SK-N-SH (cell line): ENCODE measurements around the gene VMAC. TPM values are rescaled to one million over a fixed set of nuclear protein-coding genes. Genes with fewer than 3 reads are reported as not detected.

Experiments used
- CTCF ChIA-PET: fragments of 300-600, 350-600 bp; formaldehyde crosslinking; extraction: SDS; loops from one replicate; lab custom pipeline; 2021; lab: Yijun Ruan, JAX
- POLR2A ChIA-PET: fragments of 350-600 bp; sonication (Branson Sonifier 250); formaldehyde crosslinking; extraction: SDS; loops from one replicate; lab custom pipeline; 2020; ENCODE audit warnings: antibody characterized with exemption, inconsistent platforms; lab: Yijun Ruan, JAX
- DNase-seq: peaks from one replicate; pipeline ENCODE4 v3.0.0; 2012
- H2AFZ ChIP-seq: fragments of 200-600 bp; sonication (generic); 2 replicates; pipeline ENCODE4 v1.8.1; 2016; ENCODE audit warnings: antibody characterized with exemption, mild to moderate bottlenecking, low read depth
- H3F3A ChIP-seq: fragments of 200-600 bp; sonication (generic); replicated peaks from 2 replicates; pipeline ENCODE3; 2016; ENCODE audit warnings: antibody characterized with exemption, mild to moderate bottlenecking; ENCODE audit not compliant: insufficient read depth
- H3K27ac ChIP-seq, 2 experiments: fragments of 200-500 bp in 1 of 2; fragments of 200-600 bp in 1 of 2; sonication (Bioruptor generic) in 1 of 2; sonication (generic), shearing (Covaris generic) in 1 of 2; 2 replicates each; pipeline versions ENCODE4 v1.5.1 to v1.6.1; 2014 to 2016; ENCODE audit warnings: low read depth in 2 of 2, inconsistent platforms in 1 of 2, low read length in 1 of 2, mild to moderate bottlenecking in 1 of 2, mixed read lengths in 1 of 2
- H3K27me3 ChIP-seq: fragments of 200-600 bp; sonication (generic), shearing (Covaris generic); 2 replicates; pipeline ENCODE4 v1.6.1; 2016; ENCODE audit warnings: mixed run types; ENCODE audit not compliant: insufficient read depth
- H3K36me3 ChIP-seq, 2 experiments: fragments of 200-500 bp in 1 of 2; fragments of 200-600 bp in 1 of 2; sonication (Bioruptor generic) in 1 of 2; sonication (generic) in 1 of 2; replicated peaks in 1 of 2; 2 replicates each; pipeline versions ENCODE3 to v1.5.1; 2014 to 2016; ENCODE audit warnings: low read length in 1 of 2, mild to moderate bottlenecking in 1 of 2; ENCODE audit not compliant: insufficient read depth in 2 of 2, control insufficient read depth in 1 of 2
- H3K4me1 ChIP-seq, 2 experiments: fragments of 200-500 bp in 1 of 2; fragments of 200-600 bp in 1 of 2; sonication (Bioruptor generic) in 1 of 2; sonication (generic), shearing (Covaris generic) in 1 of 2; 2 replicates each; pipeline versions ENCODE4 v1.5.1 to v1.6.1; 2014 to 2016; ENCODE audit warnings: low read depth in 1 of 2, low read length in 1 of 2, mixed run types in 1 of 2; ENCODE audit not compliant: insufficient read depth in 2 of 2, control insufficient read depth in 1 of 2
- H3K4me2 ChIP-seq: fragments of 200-600 bp; sonication (generic), shearing (Covaris generic); 2 replicates; pipeline ENCODE4 v1.6.1; 2017; ENCODE audit warnings: mixed run types
- H3K4me3 ChIP-seq, 2 experiments: fragments of 200-500 bp in 1 of 2; fragments of 200-600 bp in 1 of 2; sonication (Bioruptor generic) in 1 of 2; sonication (generic), shearing (Covaris generic) in 1 of 2; 2 replicates each; pipeline versions ENCODE4 v1.5.1 to v1.8.1; 2014 to 2016; ENCODE audit warnings: low read depth in 2 of 2, inconsistent platforms in 1 of 2, low read length in 1 of 2, mild to moderate bottlenecking in 1 of 2, mixed read lengths in 1 of 2, moderate library complexity in 1 of 2
- H3K79me2 ChIP-seq: fragments of 200-600 bp; sonication (generic); 2 replicates; pipeline ENCODE4 v1.8.1; 2017; ENCODE audit warnings: mild to moderate bottlenecking; ENCODE audit not compliant: insufficient read depth
- H3K9ac ChIP-seq: fragments of 200-600 bp; sonication (generic); 2 replicates; pipeline ENCODE4 v1.6.1; 2017; ENCODE audit warnings: mixed run types
- H3K9me2 ChIP-seq: fragments of 200-600 bp; sonication (generic); 2 replicates; pipeline ENCODE4 v1.6.1; 2017; ENCODE audit warnings: mixed run types
- H3K9me3 ChIP-seq: fragments of 200-600 bp; sonication (generic); 2 replicates; pipeline ENCODE4 v1.6.1; 2017; ENCODE audit warnings: mixed run types, mild to moderate bottlenecking, moderate library complexity
- H4K20me1 ChIP-seq: fragments of 200-600 bp; sonication (generic); 2 replicates; pipeline ENCODE4 v1.6.1; 2017; ENCODE audit warnings: mild to moderate bottlenecking, mixed run types; ENCODE audit not compliant: insufficient read depth
- CHD2 ChIP-seq: fragments of 150-350 bp; IDR thresholded peaks from 2 replicates; pipeline ENCODE4 v1.6.1; 2018; ENCODE audit warnings: low read length; ENCODE audit not compliant: partially characterized antibody
- EP300 ChIP-seq, 2 experiments: IDR thresholded peaks; 2 replicates each; pipeline versions ENCODE4 v1.4.0 to v1.6.1; 2012; ENCODE audit warnings: borderline replicate concordance in 1 of 2, low read depth in 1 of 2, low read length in 1 of 2
- EZH2phosphoT487 ChIP-seq: fragments of 200-600 bp; sonication (generic); IDR thresholded peaks from 2 replicates; pipeline ENCODE4 v1.6.1; 2017; ENCODE audit warnings: low read depth, mixed run types, mild to moderate bottlenecking, antibody characterized with exemption, moderate library complexity, borderline replicate concordance
- FOSL2 ChIP-seq: IDR thresholded peaks from 2 replicates; pipeline ENCODE4 v1.4.0; 2012; ENCODE audit warnings: low read depth, mild to moderate bottlenecking, moderate library complexity, borderline replicate concordance
- FOXM1 ChIP-seq: IDR thresholded peaks from 2 replicates; pipeline ENCODE4 v1.4.0; 2012; ENCODE audit warnings: low read depth, mild to moderate bottlenecking
- GATA2 ChIP-seq: sonication (generic); formaldehyde crosslinking; IDR thresholded peaks from 2 replicates; pipeline ENCODE4 v1.5.0; 2020; ENCODE audit warnings: mild to moderate bottlenecking, missing genetic modification reagents
- JUND ChIP-seq: IDR thresholded peaks from 2 replicates; pipeline ENCODE4 v1.4.0; 2012
- MXI1 ChIP-seq: IDR thresholded peaks from 2 replicates; pipeline ENCODE4 v1.6.1; 2012; ENCODE audit warnings: mild to moderate bottlenecking, low read depth, low read length, improper control_type of control experiment
- POLR2AphosphoS5 ChIP-seq: IDR thresholded peaks from 2 replicates; pipeline ENCODE4 v1.6.1; 2012; ENCODE audit warnings: low read depth, low read length
- RAD21 ChIP-seq: IDR thresholded peaks from 2 replicates; pipeline ENCODE4 v1.6.1; 2012; ENCODE audit warnings: mild to moderate bottlenecking, low read length
- RCOR1 ChIP-seq: fragments of 150-350 bp; IDR thresholded peaks from 2 replicates; pipeline ENCODE4 v1.6.1; 2017; ENCODE audit warnings: antibody characterized with exemption, low read length
- SMC3 ChIP-seq: IDR thresholded peaks from 2 replicates; pipeline ENCODE4 v1.6.1; 2012; ENCODE audit warnings: low read depth, low read length, improper control_type of control experiment
- TEAD4 ChIP-seq: IDR thresholded peaks from 2 replicates; pipeline ENCODE4 v1.4.0; 2012; ENCODE audit warnings: mild to moderate bottlenecking, borderline replicate concordance; ENCODE audit not compliant: insufficient read depth
- WGBS: methylation state at CpG from one replicate; pipeline ENCODE4 v1.1.6; 2017; ENCODE audit warnings: low lambda C conversion rate; 5-methylcytosine and 5-hydroxymethylcytosine counted together
- polyA plus RNA-seq, 3 experiments: library from polyadenylated mRNA; depleted of rRNA; stranded (reverse); fragments of >200 nt; gene quantifications; 2 replicates each; pipeline ENCODE4 v1.2.3, GENCODE V29; 2012
- TF ChIP-seq, protein P1 (sequence below): IDR thresholded peaks from 2 replicates; pipeline ENCODE4 v1.4.0; 2012; ENCODE audit warnings: low read depth
- TF ChIP-seq, protein P2 (sequence below): fragments of 150-350 bp; IDR thresholded peaks from 2 replicates; pipeline ENCODE4 v1.6.1; 2017; ENCODE audit warnings: antibody characterized with exemption, low read length, low read depth, borderline replicate concordance
- TF ChIP-seq, protein P3 (sequence below): IDR thresholded peaks from 2 replicates; pipeline ENCODE4 v1.6.1; 2012; ENCODE audit warnings: mild to moderate bottlenecking, low read depth, low read length, moderate library complexity
- TF ChIP-seq, protein P4 (sequence below): fragments of 150-350 bp; IDR thresholded peaks from 2 replicates; pipeline ENCODE4 v1.6.1; 2016; ENCODE audit warnings: mild to moderate bottlenecking, low read depth, low read length

Gene VMAC
- polyA plus RNA-seq, 1 of the 3 experiments (the other 2 are of a cell fraction) = 6.5 TPM

DNA sequence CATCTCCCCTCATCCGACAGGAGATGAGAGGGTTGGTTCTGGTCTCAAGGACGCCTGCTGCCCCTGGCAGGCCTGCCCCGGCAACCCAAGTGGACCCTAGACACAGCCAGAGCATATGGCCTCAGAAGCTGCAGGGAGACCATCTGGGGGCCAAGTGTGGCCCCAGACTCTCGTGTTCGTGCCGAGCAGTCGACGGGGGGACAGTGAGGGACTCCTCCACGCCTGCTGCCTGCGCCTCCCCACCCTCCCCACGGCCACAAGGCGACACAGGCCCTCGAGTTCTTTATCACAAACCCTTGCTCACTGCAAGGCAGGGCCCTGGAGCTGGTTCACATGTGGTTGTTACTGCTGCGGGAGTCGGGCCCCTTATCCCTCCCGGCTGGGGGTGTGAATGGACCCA is 18.7 kb downstream of the VMAC start:
- H3K4me2 ChIP-seq = no peak overlapping the region
- no peaks in the 10 kb centered on the region for H3K79me2 ChIP-seq
- TF ChIP-seq POLR2AphosphoS5 = no peak
- no peak for TF ChIP-seq RAD21
- TF ChIP-seq SMC3 = no peak
- no peak for TF ChIP-seq TEAD4
- TF ChIP-seq EZH2phosphoT487 = no peak
- TF ChIP-seq MXI1 = no peak
- no peak for TF ChIP-seq EP300 (IDR thresholded peaks at IDR 0.05; ENCODE audit: borderline replicate concordance in 1 of 2, low read depth in 1 of 2, low read length in 1 of 2)
- TF ChIP-seq, protein P1, sequence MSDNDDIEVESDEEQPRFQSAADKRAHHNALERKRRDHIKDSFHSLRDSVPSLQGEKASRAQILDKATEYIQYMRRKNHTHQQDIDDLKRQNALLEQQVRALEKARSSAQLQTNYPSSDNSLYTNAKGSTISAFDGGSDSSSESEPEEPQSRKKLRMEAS = no peak
- TF ChIP-seq JUND = no peak
- no peak for TF ChIP-seq FOXM1
- TF ChIP-seq, protein P2, sequence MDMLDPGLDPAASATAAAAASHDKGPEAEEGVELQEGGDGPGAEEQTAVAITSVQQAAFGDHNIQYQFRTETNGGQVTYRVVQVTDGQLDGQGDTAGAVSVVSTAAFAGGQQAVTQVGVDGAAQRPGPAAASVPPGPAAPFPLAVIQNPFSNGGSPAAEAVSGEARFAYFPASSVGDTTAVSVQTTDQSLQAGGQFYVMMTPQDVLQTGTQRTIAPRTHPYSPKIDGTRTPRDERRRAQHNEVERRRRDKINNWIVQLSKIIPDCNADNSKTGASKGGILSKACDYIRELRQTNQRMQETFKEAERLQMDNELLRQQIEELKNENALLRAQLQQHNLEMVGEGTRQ = no peak
- no peak for TF ChIP-seq RCOR1
- TF ChIP-seq, all 33 proteins: peak for 0
- peaks cover 0 to 28% of the 10 kb centered on the region in 2 experiments; a peak in 2 of 4 replicates for H3K4me1 ChIP-seq
- 100% methylated on average over 3 of the region's 16 CpGs for WGBS
- H2AFZ ChIP-seq = no peak overlapping the region
- H3K9me2 ChIP-seq = no peaks in the 10 kb centered on the region
- no peaks in the 10 kb centered on the region for H4K20me1 ChIP-seq
- peaks cover 14 to 76% of the 10 kb centered on the region in 2 experiments for H3K36me3 ChIP-seq
- ChIA-PET POLR2A (no interaction called here), CTCF (no interaction called here)
- H3K27me3 ChIP-seq = no peaks in the 10 kb centered on the region
- no peaks in the 10 kb centered on the region for H3F3A ChIP-seq
- DNase-seq = no peak
- no peak overlapping the region for H3K27ac ChIP-seq
- H3K4me3 ChIP-seq = no peak overlapping the region
- no peaks in the 10 kb centered on the region for H3K9me3 ChIP-seq
- no peak overlapping the region for H3K9ac ChIP-seq

DNA sequence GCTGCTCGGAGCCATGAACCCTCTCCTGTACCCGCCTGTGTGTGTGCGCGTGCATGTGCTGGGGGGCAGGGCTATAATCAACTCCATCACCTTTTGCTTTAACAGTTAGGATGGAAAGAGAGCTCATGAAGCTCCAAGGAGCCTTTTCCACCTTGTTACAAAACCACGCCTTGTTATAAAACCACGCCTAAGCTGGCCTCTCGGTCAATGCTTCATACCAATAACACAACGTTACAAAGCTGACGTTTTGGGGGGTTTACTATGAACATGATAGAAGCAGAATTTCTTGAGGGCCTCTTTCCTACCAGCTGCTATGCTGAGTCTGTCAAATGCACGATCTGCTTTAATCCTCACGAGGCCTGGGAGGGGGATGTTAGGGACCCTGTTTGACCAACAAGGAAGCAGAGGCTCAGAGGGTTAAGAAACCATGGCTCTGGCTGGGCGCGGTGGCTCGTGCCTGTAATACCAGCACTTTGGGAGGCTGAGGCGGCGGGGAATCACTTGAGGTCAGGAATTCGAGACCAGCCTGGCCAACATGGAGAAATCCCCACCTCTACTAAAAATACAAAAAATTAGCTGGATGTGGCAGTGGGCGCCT is 21.3 kb downstream of the VMAC start:
- Histone ChIP-seq H3K4me2 (no peak overlapping the region), H2AFZ (no peak overlapping the region), H4K20me1 (no peaks in the 10 kb centered on the region), H3K27me3 (no peaks in the 10 kb centered on the region), H3K9me3 (no peaks in the 10 kb centered on the region), H3F3A (no peaks in the 10 kb centered on the region), H3K4me1 (peaks cover 0 to 45% of the 10 kb centered on the region in 2 experiments; a peak in 2 of 4 replicates), H3K9me2 (no peaks in the 10 kb centered on the region), H3K79me2 (no peaks in the 10 kb centered on the region), H3K9ac (no peak overlapping the region), H3K36me3 (peaks cover 18 to 85% of the 10 kb centered on the region in 2 experiments), H3K4me3 (no peak overlapping the region), H3K27ac (peak overlapping the region in 1 of 2 experiments; percentile 1; a peak in 1 of 4 replicates)
- TF ChIP-seq CHD2 (no peak), FOSL2 (no peak), GATA2 (CRISPR knock-in tag) (no peak)
- TF ChIP-seq, protein P3, sequence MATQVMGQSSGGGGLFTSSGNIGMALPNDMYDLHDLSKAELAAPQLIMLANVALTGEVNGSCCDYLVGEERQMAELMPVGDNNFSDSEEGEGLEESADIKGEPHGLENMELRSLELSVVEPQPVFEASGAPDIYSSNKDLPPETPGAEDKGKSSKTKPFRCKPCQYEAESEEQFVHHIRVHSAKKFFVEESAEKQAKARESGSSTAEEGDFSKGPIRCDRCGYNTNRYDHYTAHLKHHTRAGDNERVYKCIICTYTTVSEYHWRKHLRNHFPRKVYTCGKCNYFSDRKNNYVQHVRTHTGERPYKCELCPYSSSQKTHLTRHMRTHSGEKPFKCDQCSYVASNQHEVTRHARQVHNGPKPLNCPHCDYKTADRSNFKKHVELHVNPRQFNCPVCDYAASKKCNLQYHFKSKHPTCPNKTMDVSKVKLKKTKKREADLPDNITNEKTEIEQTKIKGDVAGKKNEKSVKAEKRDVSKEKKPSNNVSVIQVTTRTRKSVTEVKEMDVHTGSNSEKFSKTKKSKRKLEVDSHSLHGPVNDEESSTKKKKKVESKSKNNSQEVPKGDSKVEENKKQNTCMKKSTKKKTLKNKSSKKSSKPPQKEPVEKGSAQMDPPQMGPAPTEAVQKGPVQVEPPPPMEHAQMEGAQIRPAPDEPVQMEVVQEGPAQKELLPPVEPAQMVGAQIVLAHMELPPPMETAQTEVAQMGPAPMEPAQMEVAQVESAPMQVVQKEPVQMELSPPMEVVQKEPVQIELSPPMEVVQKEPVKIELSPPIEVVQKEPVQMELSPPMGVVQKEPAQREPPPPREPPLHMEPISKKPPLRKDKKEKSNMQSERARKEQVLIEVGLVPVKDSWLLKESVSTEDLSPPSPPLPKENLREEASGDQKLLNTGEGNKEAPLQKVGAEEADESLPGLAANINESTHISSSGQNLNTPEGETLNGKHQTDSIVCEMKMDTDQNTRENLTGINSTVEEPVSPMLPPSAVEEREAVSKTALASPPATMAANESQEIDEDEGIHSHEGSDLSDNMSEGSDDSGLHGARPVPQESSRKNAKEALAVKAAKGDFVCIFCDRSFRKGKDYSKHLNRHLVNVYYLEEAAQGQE = no peak
- TF ChIP-seq, protein P4, sequence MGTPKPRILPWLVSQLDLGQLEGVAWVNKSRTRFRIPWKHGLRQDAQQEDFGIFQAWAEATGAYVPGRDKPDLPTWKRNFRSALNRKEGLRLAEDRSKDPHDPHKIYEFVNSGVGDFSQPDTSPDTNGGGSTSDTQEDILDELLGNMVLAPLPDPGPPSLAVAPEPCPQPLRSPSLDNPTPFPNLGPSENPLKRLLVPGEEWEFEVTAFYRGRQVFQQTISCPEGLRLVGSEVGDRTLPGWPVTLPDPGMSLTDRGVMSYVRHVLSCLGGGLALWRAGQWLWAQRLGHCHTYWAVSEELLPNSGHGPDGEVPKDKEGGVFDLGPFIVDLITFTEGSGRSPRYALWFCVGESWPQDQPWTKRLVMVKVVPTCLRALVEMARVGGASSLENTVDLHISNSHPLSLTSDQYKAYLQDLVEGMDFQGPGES = no peak
- POLR2A ChIA-PET = no interaction called here
- WGBS = 95% methylated on average over 18 of the region's 18 CpGs
- CTCF ChIA-PET = interaction anchor here (1.2 to 1.9 kb wide), 3 partner anchors 42 to 122 kb away, joined by 3 to 11 read pairs (median 4); no protein-coding TSS in a partner anchor
- DNase-seq = no peak
